ENCODE measurements around the gene RPL13. TPM values are rescaled to one million over a fixed set of nuclear protein-coding genes. Genes with fewer than 3 reads are reported as not detected.
"Not testable (repeated sequence)": the region's sequence is repeated elsewhere in the genome, so short reads cannot be mapped to it uniquely, and the experiment has no call there.

Gene RPL13
- total RNA-seq, 1 donor from 2014 or later: 8,204 TPM

- H3K4me1 ChIP-seq: peaks cover 20% of the 10 kb centered on the region
These were observed 10.0 kb downstream of the RPL13 start for GRCh38 chr16:89570342-89570923.

GRCh38 chr16:89570983-89571598 is 10.6 kb downstream of the RPL13 start:
- intact Hi-C loops (cut with DNase I); H3K27me3 ChIP-seq; H3K36me3 ChIP-seq; DNase-seq (ENCODE audit: extremely low spot score in 2 of 2); H3K27ac ChIP-seq; H3K4me3 ChIP-seq; H3K9me3 ChIP-seq: not testable (repeated sequence)
- peaks cover 17% of the 10 kb centered on the region for H3K4me1 ChIP-seq

More at GRCh38 chr16:89570342-89570923, 10.0 kb downstream of the RPL13 start:
- Histone ChIP-seq H3K4me3 (no peak overlapping the region), H3K36me3 (no peaks in the 10 kb centered on the region), H3K27me3 (no peaks in the 10 kb centered on the region), H3K9me3 (no peaks in the 10 kb centered on the region), H3K27ac (no peak overlapping the region)
- TF ChIP-seq POLR2A (IDR thresholded peaks at IDR 0.05) (no peak), CTCF (IDR thresholded peaks at IDR 0.05) (no peak), POLR2AphosphoS5 (IDR thresholded peaks at IDR 0.05; ENCODE audit: insufficient read depth in 1 of 2, low read depth in 1 of 2) (no peak)
- intact Hi-C loops (cut with DNase I): no loop called here
- no peak for DNase-seq (ENCODE audit: extremely low spot score in 2 of 2)

GRCh38 chr16:89571636-89572035 is 11.2 kb downstream of the RPL13 start:
- DNase-seq (ENCODE audit: extremely low spot score in 2 of 2): no peak
- Histone ChIP-seq H3K27me3 (peaks cover 3% of the 10 kb centered on the region), H3K4me1 (peaks cover 18% of the 10 kb centered on the region), H3K4me3 (no peak overlapping the region), H3K36me3 (no peaks in the 10 kb centered on the region), H3K27ac (no peak overlapping the region), H3K9me3 (no peaks in the 10 kb centered on the region)
- intact Hi-C loops (cut with DNase I): no loop called here
- TF ChIP-seq POLR2A (IDR thresholded peaks at IDR 0.05): no peak
- TF ChIP-seq CTCF (IDR thresholded peaks at IDR 0.05): no peak
- no peak for TF ChIP-seq POLR2AphosphoS5 (IDR thresholded peaks at IDR 0.05; ENCODE audit: insufficient read depth in 1 of 2, low read depth in 1 of 2)

GRCh38 chr16:89572073-89572484 is 11.6 kb downstream of the RPL13 start:
- Histone ChIP-seq H3K9me3 (no peaks in the 10 kb centered on the region), H3K4me1 (peaks cover 18% of the 10 kb centered on the region), H3K27me3 (peaks cover 3% of the 10 kb centered on the region), H3K27ac (no peak overlapping the region), H3K36me3 (no peaks in the 10 kb centered on the region), H3K4me3 (no peak overlapping the region)
- no peak for DNase-seq (ENCODE audit: extremely low spot score in 2 of 2)
- intact Hi-C loops (cut with DNase I): no loop called here
- TF ChIP-seq CTCF (IDR thresholded peaks at IDR 0.05) (no peak), POLR2A (IDR thresholded peaks at IDR 0.05) (no peak), POLR2AphosphoS5 (IDR thresholded peaks at IDR 0.05; ENCODE audit: insufficient read depth in 1 of 2, low read depth in 1 of 2) (no peak)

- Histone ChIP-seq H3K27ac (no peak overlapping the region), H3K36me3 (no peaks in the 10 kb centered on the region), H3K4me1 (peaks cover 18% of the 10 kb centered on the region), H3K9me3 (no peaks in the 10 kb centered on the region), H3K27me3 (peaks cover 3% of the 10 kb centered on the region), H3K4me3 (no peak overlapping the region)
- TF ChIP-seq POLR2AphosphoS5 (IDR thresholded peaks at IDR 0.05; ENCODE audit: insufficient read depth in 1 of 2, low read depth in 1 of 2) (no peak), POLR2A (IDR thresholded peaks at IDR 0.05) (no peak), CTCF (IDR thresholded peaks at IDR 0.05) (no peak)
- intact Hi-C loops (cut with DNase I): no loop called here
- no peak for DNase-seq (ENCODE audit: extremely low spot score in 2 of 2)
These were observed 12.2 kb downstream of the RPL13 start for GRCh38 chr16:89572485-89573205.
